ENCODE data around the gene NAALADL2. TPM values are rescaled to one million over a fixed set of nuclear protein-coding genes. Genes with fewer than 3 reads are reported as not detected.

NAALADL2 gene
- total and polyA plus RNA-seq, 9 of the 15 experiments (the other 6 are each of a cell fraction or from before 2014, with no cell fraction given) = 0.29 to 1.1 (median 0.79) TPM; not detected in 1

GRCh38 chr3:175378348-175378747, 519.2 kb downstream of the NAALADL2 start (continued):
- TF ChIP-seq, protein P1, sequence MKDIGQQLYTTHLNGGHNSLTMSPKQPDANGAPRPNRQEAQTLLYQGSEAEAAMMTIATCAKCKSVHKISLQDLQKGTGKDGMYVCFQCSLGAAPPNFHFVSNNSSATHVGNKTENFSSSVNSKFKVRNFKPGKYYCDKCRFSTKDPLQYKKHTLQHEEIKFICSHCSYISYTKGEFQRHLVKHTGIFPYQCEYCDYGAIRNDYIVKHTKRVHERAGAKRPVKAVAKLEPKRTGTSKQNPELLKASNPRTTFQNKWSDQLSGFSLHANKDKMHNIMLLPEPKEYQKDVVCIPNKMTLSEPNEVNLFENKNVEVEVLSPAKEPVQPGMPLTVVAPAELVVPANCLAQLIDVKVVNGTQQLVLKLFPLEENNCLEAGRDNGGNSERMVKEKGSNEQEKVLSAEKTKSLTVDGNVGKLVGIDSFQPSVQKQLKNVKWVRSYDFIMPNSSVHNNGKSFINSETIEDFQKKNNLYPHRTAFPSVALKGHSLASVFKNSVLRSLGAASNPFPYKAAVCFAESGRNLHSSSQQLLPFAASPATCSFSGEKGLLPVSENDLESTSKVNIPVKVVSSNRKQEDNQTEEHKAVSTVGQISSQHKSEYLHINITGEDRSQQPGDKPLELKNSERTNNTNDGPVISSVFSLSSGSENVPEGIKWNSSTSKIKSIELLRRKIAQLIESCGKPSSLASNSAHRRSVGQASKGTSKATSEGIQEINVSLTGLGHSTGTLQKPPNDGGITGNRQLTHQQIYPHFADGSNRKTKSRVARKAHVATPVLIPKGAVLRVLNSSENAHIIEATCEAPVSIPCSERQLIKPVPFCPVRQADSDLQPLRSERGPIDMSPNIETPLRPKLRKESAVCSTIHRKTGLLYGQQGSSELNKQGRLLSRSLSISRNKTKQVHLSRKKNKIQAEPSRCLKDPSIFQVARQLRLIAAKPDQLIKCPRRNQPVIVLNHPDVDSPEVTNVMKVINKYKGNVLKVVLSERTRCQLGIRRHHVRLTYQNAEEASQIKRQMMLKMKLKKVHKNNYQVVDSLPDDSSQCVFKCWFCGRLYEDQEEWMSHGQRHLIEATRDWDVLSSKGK (CRISPR knock-in tag; IDR thresholded peaks at IDR 0.05) = no peak
- TF ChIP-seq ZC3H11A (IDR thresholded peaks at IDR 0.05; ENCODE audit: low read depth, low read length) = no peak
- no peak for TF ChIP-seq ZNF785 (CRISPR knock-in tag; IDR thresholded peaks at IDR 0.05)

- FAIRE-seq (no peak), ATAC-seq (no peak), DNase-seq (ENCODE audit: extremely low read depth in 1 of 4, low spot score in 3 of 4) (no peak)
- no peaks in the 10 kb centered on the region for H3K9me1 ChIP-seq (ENCODE audit: control insufficient read depth, insufficient read depth, low read length)
- H3K36me3 ChIP-seq (ENCODE audit: control insufficient read depth, insufficient read depth, low read length) = no peaks in the 10 kb centered on the region
- POLR2A ChIA-PET = no interaction called here
- H3K4me1 ChIP-seq (replicated peaks in 1 of 2; ENCODE audit: control insufficient read depth in 2 of 2, insufficient read depth in 2 of 2, low read length in 2 of 2) = no peaks in the 10 kb centered on the region
- in situ Hi-C loops (cut with MboI) = no loop called here
- H3K4me2 ChIP-seq (ENCODE audit: insufficient read depth, low read length) = no peak overlapping the region
- no peak overlapping the region for H3K4me3 ChIP-seq
- H3K9ac ChIP-seq (ENCODE audit: insufficient read depth in 1 of 2, low read depth in 2 of 2, low read length in 2 of 2) = no peak overlapping the region
- TF ChIP-seq, protein P2, sequence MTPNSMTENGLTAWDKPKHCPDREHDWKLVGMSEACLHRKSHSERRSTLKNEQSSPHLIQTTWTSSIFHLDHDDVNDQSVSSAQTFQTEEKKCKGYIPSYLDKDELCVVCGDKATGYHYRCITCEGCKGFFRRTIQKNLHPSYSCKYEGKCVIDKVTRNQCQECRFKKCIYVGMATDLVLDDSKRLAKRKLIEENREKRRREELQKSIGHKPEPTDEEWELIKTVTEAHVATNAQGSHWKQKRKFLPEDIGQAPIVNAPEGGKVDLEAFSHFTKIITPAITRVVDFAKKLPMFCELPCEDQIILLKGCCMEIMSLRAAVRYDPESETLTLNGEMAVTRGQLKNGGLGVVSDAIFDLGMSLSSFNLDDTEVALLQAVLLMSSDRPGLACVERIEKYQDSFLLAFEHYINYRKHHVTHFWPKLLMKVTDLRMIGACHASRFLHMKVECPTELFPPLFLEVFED (CRISPR knock-in tag; conservative IDR thresholded peaks at IDR 0.05) = no peak
- no peak for TF ChIP-seq HMG20B (CRISPR knock-in tag; IDR thresholded peaks at IDR 0.05)
- no peak overlapping the region for H2AFZ ChIP-seq (ENCODE audit: low read depth, low read length)
- CTCF ChIA-PET (ENCODE audit: low intra/inter-chr PET ratio) = no interaction called here
- H3K27ac ChIP-seq (ENCODE audit: extremely low read depth, low read depth, low read length) = no peak overlapping the region
- BruUV-seq (replicated peaks) = no TSS peak
- no peaks in the 10 kb centered on the region for H3K27me3 ChIP-seq (ENCODE audit: control insufficient read depth in 2 of 2, insufficient read depth in 2 of 2, low read length in 2 of 2)
- 0% methylated on average over 4 of the region's 4 CpGs for WGBS (ENCODE audit: insufficient coverage, low coverage, missing lambda C conversion rate)
- no peaks in the 10 kb centered on the region for H4K20me1 ChIP-seq (replicated peaks; ENCODE audit: control insufficient read depth, insufficient read depth, low read length)
- intact Hi-C loops (cut with micrococcal nuclease) = no loop called here
- H3K9me3 ChIP-seq (replicated peaks; ENCODE audit: control insufficient read depth, insufficient read depth, low read depth, low read length) = no peaks in the 10 kb centered on the region
- no peaks in the 10 kb centered on the region for H3K79me2 ChIP-seq (ENCODE audit: control insufficient read depth, insufficient read depth, low read length)
Measured at GRCh38 chr3:175381685-175382084, 522.6 kb downstream of the NAALADL2 start.
